ENCODE results near the gene HOXC13. TPM values are rescaled to one million over a fixed set of nuclear protein-coding genes. Genes with fewer than 3 reads are reported as not detected.

The HOXC13 gene
- total and polyA plus RNA-seq, 9 of the 15 experiments (the other 6 are each of a cell fraction or from before 2014, with no cell fraction given), result 0.03 to 0.29 (median 0.17) TPM; not detected in 2

DNA sequence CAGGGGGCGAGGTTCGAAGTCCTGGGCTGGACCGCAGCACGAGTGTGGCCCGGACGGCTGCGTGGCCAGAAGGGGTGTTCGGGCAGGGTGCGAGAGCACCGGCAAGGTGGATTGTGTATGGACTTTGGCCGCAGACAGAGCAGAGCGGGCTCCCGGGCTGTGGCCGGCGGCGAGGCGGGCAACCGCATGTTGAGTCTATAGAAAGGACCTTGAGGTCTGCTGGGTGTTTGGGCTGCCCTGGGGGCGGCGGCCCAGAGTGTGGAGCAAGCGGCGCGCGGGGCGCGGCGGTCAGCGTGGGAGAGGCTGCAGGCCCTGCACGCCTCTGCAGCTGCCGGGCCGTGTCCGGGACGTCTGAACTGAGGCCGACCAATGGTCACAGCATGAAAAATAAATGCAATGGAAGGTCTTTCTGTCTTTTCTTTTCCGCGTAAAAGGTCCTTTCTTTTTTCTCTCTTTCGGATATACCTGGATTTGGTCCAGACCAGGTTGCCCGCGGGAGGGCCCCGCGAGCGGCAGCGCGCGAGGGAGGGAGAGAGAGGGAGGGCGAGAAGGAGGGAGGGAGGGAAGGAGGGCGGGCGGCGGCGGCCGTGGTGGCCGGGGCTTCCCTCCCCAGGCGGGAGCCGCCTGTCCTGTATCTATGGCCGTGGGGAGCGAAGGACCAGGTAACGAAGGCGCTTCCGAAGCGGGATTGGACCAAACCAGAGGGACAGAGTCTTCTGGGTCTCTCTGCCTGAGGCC lies 55.8 kb downstream of the HOXC13 start (continued):
- TF ChIP-seq CXXC5 (CRISPR knock-in tag; IDR thresholded peaks at IDR 0.05), result peak; percentile 68
- peak; percentile 34; the same call in 1 of the 2 replicates for TF ChIP-seq PHF8 (IDR thresholded peaks at IDR 0.05; ENCODE audit: borderline replicate concordance, low read length)
- TF ChIP-seq, protein P1, sequence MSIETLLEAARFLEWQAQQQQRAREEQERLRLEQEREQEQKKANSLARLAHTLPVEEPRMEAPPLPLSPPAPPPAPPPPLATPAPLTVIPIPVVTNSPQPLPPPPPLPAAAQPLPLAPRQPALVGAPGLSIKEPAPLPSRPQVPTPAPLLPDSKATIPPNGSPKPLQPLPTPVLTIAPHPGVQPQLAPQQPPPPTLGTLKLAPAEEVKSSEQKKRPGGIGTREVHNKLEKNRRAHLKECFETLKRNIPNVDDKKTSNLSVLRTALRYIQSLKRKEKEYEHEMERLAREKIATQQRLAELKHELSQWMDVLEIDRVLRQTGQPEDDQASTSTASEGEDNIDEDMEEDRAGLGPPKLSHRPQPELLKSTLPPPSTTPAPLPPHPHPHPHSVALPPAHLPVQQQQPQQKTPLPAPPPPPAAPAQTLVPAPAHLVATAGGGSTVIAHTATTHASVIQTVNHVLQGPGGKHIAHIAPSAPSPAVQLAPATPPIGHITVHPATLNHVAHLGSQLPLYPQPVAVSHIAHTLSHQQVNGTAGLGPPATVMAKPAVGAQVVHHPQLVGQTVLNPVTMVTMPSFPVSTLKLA (conservative IDR thresholded peaks at IDR 0.05), result peak in 1 of 2 experiments; percentile 38; a peak in 1 of 4 replicates
- peak; percentile 40 for TF ChIP-seq CCNT2 (IDR thresholded peaks at IDR 0.05; ENCODE audit: borderline replicate concordance, extremely low read depth, insufficient read length, low read depth, low read length)
- 0 out of 2 replicates have a peak, but pooled peaks have one; percentile 50 for TF ChIP-seq SMAD4 (CRISPR knock-in tag; conservative IDR thresholded peaks at IDR 0.05)
- TF ChIP-seq SAFB (IDR thresholded peaks at IDR 0.05; ENCODE audit: borderline replicate concordance, low read depth, low read length), result 0 out of 2 replicates have a peak, but pooled peaks have one; percentile 23
- TF ChIP-seq MTA1 (IDR thresholded peaks at IDR 0.05; ENCODE audit: borderline replicate concordance), result peak; percentile 45
- no peak for TF ChIP-seq JUND (IDR thresholded peaks at IDR 0.05; ENCODE audit: borderline replicate concordance, low read depth, low read length)
- TF ChIP-seq JUND (tag; IDR thresholded peaks at IDR 0.05; ENCODE audit: borderline replicate concordance, low read depth, low read length), result peak; percentile 25; the same call in 1 of the 3 replicates
- TF ChIP-seq, protein P2, sequence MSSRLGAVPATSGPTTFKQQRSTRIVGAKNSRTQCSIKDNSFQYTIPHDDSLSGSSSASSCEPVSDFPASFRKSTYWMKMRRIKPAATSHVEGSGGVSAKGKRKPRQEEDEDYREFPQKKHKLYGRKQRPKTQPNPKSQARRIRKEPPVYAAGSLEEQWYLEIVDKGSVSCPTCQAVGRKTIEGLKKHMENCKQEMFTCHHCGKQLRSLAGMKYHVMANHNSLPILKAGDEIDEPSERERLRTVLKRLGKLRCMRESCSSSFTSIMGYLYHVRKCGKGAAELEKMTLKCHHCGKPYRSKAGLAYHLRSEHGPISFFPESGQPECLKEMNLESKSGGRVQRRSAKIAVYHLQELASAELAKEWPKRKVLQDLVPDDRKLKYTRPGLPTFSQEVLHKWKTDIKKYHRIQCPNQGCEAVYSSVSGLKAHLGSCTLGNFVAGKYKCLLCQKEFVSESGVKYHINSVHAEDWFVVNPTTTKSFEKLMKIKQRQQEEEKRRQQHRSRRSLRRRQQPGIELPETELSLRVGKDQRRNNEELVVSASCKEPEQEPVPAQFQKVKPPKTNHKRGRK (tag; IDR thresholded peaks at IDR 0.05), result peak; percentile 61
- TF ChIP-seq, protein P3, sequence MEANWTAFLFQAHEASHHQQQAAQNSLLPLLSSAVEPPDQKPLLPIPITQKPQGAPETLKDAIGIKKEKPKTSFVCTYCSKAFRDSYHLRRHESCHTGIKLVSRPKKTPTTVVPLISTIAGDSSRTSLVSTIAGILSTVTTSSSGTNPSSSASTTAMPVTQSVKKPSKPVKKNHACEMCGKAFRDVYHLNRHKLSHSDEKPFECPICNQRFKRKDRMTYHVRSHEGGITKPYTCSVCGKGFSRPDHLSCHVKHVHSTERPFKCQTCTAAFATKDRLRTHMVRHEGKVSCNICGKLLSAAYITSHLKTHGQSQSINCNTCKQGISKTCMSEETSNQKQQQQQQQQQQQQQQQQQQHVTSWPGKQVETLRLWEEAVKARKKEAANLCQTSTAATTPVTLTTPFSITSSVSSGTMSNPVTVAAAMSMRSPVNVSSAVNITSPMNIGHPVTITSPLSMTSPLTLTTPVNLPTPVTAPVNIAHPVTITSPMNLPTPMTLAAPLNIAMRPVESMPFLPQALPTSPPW (CRISPR knock-in tag; IDR thresholded peaks at IDR 0.05), result peak; percentile 87
- TF ChIP-seq NRF1 (conservative IDR thresholded peaks at IDR 0.05 in 1 of 2, IDR thresholded peaks at IDR 0.05 in 1 of 2), result peak in 1 of 2 experiments; percentile 25; a peak in 1 of 4 replicates
- TF ChIP-seq, protein P4, sequence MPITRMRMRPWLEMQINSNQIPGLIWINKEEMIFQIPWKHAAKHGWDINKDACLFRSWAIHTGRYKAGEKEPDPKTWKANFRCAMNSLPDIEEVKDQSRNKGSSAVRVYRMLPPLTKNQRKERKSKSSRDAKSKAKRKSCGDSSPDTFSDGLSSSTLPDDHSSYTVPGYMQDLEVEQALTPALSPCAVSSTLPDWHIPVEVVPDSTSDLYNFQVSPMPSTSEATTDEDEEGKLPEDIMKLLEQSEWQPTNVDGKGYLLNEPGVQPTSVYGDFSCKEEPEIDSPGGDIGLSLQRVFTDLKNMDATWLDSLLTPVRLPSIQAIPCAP (CRISPR knock-in tag; IDR thresholded peaks at IDR 0.05; ENCODE audit: borderline replicate concordance), result no peak

Data from K562 (cell line).